ENCODE measurements around the gene GRAMD1B. TPM values are rescaled to one million over a fixed set of nuclear protein-coding genes. Genes with fewer than 3 reads are reported as not detected.

Gene GRAMD1B
- total RNA-seq, 4 donors from 2014 or later: under 0.01 to 6.5 (median 3.7) TPM

- no peak for TF ChIP-seq CTCF (IDR thresholded peaks at IDR 0.05)
- TF ChIP-seq POLR2A (IDR thresholded peaks at IDR 0.05): no peak
- intact Hi-C loops (cut with DNase I; ENCODE audit: low total_unique reads): no loop called here
Observed at GRCh38 chr11:123586568-123586967, 156.5 kb downstream of the GRAMD1B start.

GRCh38 chr11:123587044-123587443 is 157.0 kb downstream of the GRAMD1B start:
- TF ChIP-seq POLR2A (IDR thresholded peaks at IDR 0.05) (no peak), CTCF (IDR thresholded peaks at IDR 0.05) (no peak)
- DNase-seq: no peak
- intact Hi-C loops (cut with DNase I; ENCODE audit: low total_unique reads): no loop called here

More at GRCh38 chr11:123586568-123586967, 156.5 kb downstream of the GRAMD1B start:
- Histone ChIP-seq H3K27me3 (no peaks in the 10 kb centered on the region), H3K9me3 (no peaks in the 10 kb centered on the region), H3K36me3 (no peaks in the 10 kb centered on the region), H3K4me1 (no peaks in the 10 kb centered on the region), H3K27ac (no peak overlapping the region), H3K4me3 (no peak overlapping the region)
- no peak for DNase-seq

GRCh38 chr11:123587559-123587958 is 157.5 kb downstream of the GRAMD1B start:
- Histone ChIP-seq H3K36me3 (no peaks in the 10 kb centered on the region), H3K27me3 (no peaks in the 10 kb centered on the region), H3K27ac (no peak overlapping the region), H3K4me1 (no peaks in the 10 kb centered on the region), H3K9me3 (no peaks in the 10 kb centered on the region), H3K4me3 (no peak overlapping the region)
- DNase-seq: no peak
- TF ChIP-seq CTCF (IDR thresholded peaks at IDR 0.05) (no peak), POLR2A (IDR thresholded peaks at IDR 0.05) (no peak)
- intact Hi-C loops (cut with DNase I; ENCODE audit: low total_unique reads): no loop called here

More at GRCh38 chr11:123587044-123587443, 157.0 kb downstream of the GRAMD1B start:
- no peaks in the 10 kb centered on the region for H3K36me3 ChIP-seq
- no peak overlapping the region for H3K27ac ChIP-seq
- H3K27me3 ChIP-seq: no peaks in the 10 kb centered on the region
- no peaks in the 10 kb centered on the region for H3K4me1 ChIP-seq
- no peak overlapping the region for H3K4me3 ChIP-seq
- H3K9me3 ChIP-seq: no peaks in the 10 kb centered on the region

- no peaks in the 10 kb centered on the region for H3K4me1 ChIP-seq
- TF ChIP-seq POLR2A (IDR thresholded peaks at IDR 0.05) (no peak), CTCF (IDR thresholded peaks at IDR 0.05) (no peak)
- H3K27ac ChIP-seq: no peak overlapping the region
- no peaks in the 10 kb centered on the region for H3K36me3 ChIP-seq
- no peaks in the 10 kb centered on the region for H3K27me3 ChIP-seq
- H3K4me3 ChIP-seq: no peak overlapping the region
- DNase-seq: no peak
- intact Hi-C loops (cut with DNase I; ENCODE audit: low total_unique reads): no loop called here
- H3K9me3 ChIP-seq: no peaks in the 10 kb centered on the region
Observed at GRCh38 chr11:123588117-123588863, 158.2 kb downstream of the GRAMD1B start.

GRCh38 chr11:123588864-123589262 is 158.8 kb downstream of the GRAMD1B start:
- no peaks in the 10 kb centered on the region for H3K4me1 ChIP-seq
- intact Hi-C loops (cut with DNase I; ENCODE audit: low total_unique reads): no loop called here
- H3K27ac ChIP-seq: no peak overlapping the region
- no peaks in the 10 kb centered on the region for H3K27me3 ChIP-seq
- no peak overlapping the region for H3K4me3 ChIP-seq
- no peaks in the 10 kb centered on the region for H3K36me3 ChIP-seq
- TF ChIP-seq POLR2A (IDR thresholded peaks at IDR 0.05) (no peak), CTCF (IDR thresholded peaks at IDR 0.05) (no peak)
- H3K9me3 ChIP-seq: no peaks in the 10 kb centered on the region
- no peak for DNase-seq
